KMS-11 (cell line): ENCODE results near the gene STK31.
"Not testable (repeated sequence)": the region's sequence is repeated elsewhere in the genome, so short reads cannot be mapped to it uniquely, and the experiment has no call there.

Source experiments
- H2AFZ ChIP-seq: fragments of 200-600 bp; sonication (generic); 2 replicates; pipeline ENCODE4 v1.6.1; 2016; ENCODE audit warnings: antibody characterized with exemption, mixed run types, low read depth
- H3K27ac ChIP-seq: fragments of 200-600 bp; sonication (generic); 2 replicates; pipeline ENCODE4 v1.6.1; 2016; ENCODE audit warnings: mild to moderate bottlenecking, mixed run types
- H3K27me3 ChIP-seq: fragments of 200-600 bp; sonication (generic); 2 replicates; pipeline ENCODE4 v1.6.1; 2017; ENCODE audit warnings: mild to moderate bottlenecking, low read depth, mixed run types, moderate library complexity; ENCODE audit not compliant: insufficient read depth
- H3K36me3 ChIP-seq: fragments of 200-600 bp; sonication (generic); 2 replicates; pipeline ENCODE4 v1.6.1; 2017; ENCODE audit warnings: mild to moderate bottlenecking, mixed run types; ENCODE audit not compliant: insufficient read depth
- H3K4me1 ChIP-seq: fragments of 200-600 bp; sonication (generic); 2 replicates; pipeline ENCODE4 v1.6.1; 2016; ENCODE audit warnings: mild to moderate bottlenecking, low read depth, mixed run types; ENCODE audit not compliant: poor library complexity, severe bottlenecking
- H3K4me2 ChIP-seq: fragments of 200-600 bp; sonication (generic); 2 replicates; pipeline ENCODE4 v1.7.0; 2016; ENCODE audit warnings: mild to moderate bottlenecking, mixed run types
- H3K4me3 ChIP-seq: fragments of 200-600 bp; sonication (generic); IDR thresholded peaks from 2 replicates; pipeline ENCODE4 v1.6.1; 2017; ENCODE audit warnings: low read depth, low read length, mixed read lengths; ENCODE audit not compliant: insufficient read depth
- H3K79me2 ChIP-seq: fragments of 200-600 bp; sonication (generic); 2 replicates; pipeline ENCODE4 v1.6.1; 2016; ENCODE audit warnings: low read depth, mixed run types; ENCODE audit not compliant: insufficient read depth
- H3K9ac ChIP-seq: fragments of 200-600 bp; sonication (generic); 2 replicates; pipeline ENCODE4 v1.6.1; 2016; ENCODE audit warnings: mild to moderate bottlenecking, mixed run types
- H4K20me1 ChIP-seq: fragments of 200-600 bp; sonication (generic); 2 replicates; pipeline ENCODE4 v1.6.1; 2016; ENCODE audit warnings: mild to moderate bottlenecking, mixed run types; ENCODE audit not compliant: insufficient read depth
- TF ChIP-seq, protein P1 (sequence below): fragments of 200-600 bp; sonication (generic); conservative IDR thresholded peaks from 2 replicates; pipeline ENCODE4 v1.6.1; 2017; ENCODE audit warnings: low read depth, mild to moderate bottlenecking, antibody characterized with exemption, low read length, moderate library complexity, mixed read lengths

The STK31 gene

DNA sequence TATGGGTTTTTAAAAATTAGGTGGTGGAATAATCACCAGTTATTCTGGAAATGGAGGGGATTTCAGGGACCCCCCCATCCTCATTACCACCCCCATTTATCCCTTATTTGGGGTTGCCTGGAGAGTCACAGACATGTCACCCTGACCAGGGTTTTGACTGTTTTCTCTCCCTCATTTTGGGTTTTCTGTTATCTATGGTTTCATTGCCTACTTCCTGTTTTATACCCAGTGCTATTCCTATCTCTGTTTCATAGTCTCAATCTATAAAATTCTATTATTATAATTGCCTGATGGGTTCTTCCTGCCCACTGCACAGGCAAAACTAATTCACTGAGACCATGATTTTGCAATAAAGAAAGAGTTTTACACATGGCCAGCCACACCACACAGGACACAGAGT, 45.9 kb upstream of the STK31 start:
- H3K4me2 ChIP-seq, result no peak overlapping the region

DNA sequence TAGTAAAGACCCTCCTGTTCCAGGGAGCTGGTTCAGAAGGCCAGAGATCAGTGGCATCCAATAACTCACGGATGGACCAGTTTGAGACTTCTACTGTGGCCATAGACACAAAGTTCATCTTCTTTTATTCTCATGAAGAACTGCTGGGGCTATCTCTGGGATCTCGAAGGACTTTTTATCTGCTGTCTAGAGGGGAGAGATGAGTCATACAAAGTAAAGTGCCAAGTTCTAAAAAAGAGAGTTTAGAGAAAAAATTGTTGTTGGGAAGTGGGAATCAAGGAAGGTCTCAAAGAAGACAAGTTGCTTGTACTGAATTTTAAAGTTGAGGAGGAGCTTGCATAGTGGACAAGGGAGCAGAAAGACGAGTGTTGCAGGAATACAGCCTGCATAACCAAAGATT, 38.0 kb upstream of the STK31 start:
- H4K20me1 ChIP-seq, result no peaks in the 10 kb centered on the region
- no peak overlapping the region for H3K27ac ChIP-seq
- H3K36me3 ChIP-seq, result no peaks in the 10 kb centered on the region
- H3K4me2 ChIP-seq, result no peak overlapping the region
- TF ChIP-seq, protein P1, sequence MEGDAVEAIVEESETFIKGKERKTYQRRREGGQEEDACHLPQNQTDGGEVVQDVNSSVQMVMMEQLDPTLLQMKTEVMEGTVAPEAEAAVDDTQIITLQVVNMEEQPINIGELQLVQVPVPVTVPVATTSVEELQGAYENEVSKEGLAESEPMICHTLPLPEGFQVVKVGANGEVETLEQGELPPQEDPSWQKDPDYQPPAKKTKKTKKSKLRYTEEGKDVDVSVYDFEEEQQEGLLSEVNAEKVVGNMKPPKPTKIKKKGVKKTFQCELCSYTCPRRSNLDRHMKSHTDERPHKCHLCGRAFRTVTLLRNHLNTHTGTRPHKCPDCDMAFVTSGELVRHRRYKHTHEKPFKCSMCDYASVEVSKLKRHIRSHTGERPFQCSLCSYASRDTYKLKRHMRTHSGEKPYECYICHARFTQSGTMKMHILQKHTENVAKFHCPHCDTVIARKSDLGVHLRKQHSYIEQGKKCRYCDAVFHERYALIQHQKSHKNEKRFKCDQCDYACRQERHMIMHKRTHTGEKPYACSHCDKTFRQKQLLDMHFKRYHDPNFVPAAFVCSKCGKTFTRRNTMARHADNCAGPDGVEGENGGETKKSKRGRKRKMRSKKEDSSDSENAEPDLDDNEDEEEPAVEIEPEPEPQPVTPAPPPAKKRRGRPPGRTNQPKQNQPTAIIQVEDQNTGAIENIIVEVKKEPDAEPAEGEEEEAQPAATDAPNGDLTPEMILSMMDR, result no peak
- no peak overlapping the region for H3K9ac ChIP-seq
- H3K4me1 ChIP-seq, result no peaks in the 10 kb centered on the region
- no peaks in the 10 kb centered on the region for H3K79me2 ChIP-seq
- no peaks in the 10 kb centered on the region for H3K27me3 ChIP-seq
- no peak overlapping the region for H3K4me3 ChIP-seq
- H2AFZ ChIP-seq, result no peak overlapping the region

More for the DNA sequence above, 45.9 kb upstream of the STK31 start:
- H3K27ac ChIP-seq, result no peak overlapping the region
- no peaks in the 10 kb centered on the region for H4K20me1 ChIP-seq
- no peak overlapping the region for H2AFZ ChIP-seq
- no peaks in the 10 kb centered on the region for H3K36me3 ChIP-seq
- no peak overlapping the region for H3K9ac ChIP-seq
- no peaks in the 10 kb centered on the region for H3K4me1 ChIP-seq
- H3K79me2 ChIP-seq, result no peaks in the 10 kb centered on the region
- TF ChIP-seq, protein P1, result no peak
- H3K4me3 ChIP-seq, result no peak overlapping the region
- H3K27me3 ChIP-seq, result no peaks in the 10 kb centered on the region

DNA sequence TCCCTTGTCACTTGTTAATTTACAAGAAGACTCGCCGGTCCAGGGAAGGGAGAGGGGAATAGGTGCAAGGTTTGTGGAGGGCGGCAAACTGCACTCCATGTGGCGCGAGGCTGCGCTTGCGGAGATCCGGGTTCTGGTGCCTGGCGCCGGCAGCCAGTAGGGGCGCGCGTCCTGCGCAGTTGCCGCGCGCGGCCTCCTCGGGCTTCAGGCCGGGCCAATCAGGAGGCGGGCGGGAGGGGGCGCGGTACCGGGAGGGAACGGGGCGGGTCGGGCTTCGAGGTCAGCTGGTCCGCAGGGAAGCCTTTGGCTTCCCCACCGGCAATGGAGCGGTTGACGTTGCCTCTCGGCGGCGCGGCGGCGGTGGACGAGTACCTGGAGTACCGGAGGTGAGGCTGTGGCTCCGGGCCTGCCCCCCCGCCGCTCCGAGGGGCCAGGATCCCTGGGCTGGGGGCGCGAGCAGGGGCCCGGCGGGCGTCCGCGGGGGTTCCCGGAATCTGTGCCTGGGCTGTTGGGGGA, 30.1 kb upstream of the STK31 start, which contains the start of gene FAM221A:
TSS of gene FAM221A (plus strand) at position 302 of the 516 bp plus-strand sequence. CDS start at position 322, 20 bp downstream.
- Histone ChIP-seq H3K4me2 (no peak within 1 kb of the TSS), H3K27me3 (no peaks in the 10 kb centered on the region), H3K27ac (no peak within 1 kb of the TSS), H4K20me1 (no peaks in the 10 kb centered on the region), H3K9ac (no peak within 1 kb of the TSS), H3K4me1 (no peaks in the 10 kb centered on the region), H2AFZ (no peak within 1 kb of the TSS), H3K36me3 (no peaks in the 10 kb centered on the region), H3K79me2 (no peaks in the 10 kb centered on the region), H3K4me3 (no peak within 1 kb of the TSS)
- TF ChIP-seq, protein P1, result no peak

DNA sequence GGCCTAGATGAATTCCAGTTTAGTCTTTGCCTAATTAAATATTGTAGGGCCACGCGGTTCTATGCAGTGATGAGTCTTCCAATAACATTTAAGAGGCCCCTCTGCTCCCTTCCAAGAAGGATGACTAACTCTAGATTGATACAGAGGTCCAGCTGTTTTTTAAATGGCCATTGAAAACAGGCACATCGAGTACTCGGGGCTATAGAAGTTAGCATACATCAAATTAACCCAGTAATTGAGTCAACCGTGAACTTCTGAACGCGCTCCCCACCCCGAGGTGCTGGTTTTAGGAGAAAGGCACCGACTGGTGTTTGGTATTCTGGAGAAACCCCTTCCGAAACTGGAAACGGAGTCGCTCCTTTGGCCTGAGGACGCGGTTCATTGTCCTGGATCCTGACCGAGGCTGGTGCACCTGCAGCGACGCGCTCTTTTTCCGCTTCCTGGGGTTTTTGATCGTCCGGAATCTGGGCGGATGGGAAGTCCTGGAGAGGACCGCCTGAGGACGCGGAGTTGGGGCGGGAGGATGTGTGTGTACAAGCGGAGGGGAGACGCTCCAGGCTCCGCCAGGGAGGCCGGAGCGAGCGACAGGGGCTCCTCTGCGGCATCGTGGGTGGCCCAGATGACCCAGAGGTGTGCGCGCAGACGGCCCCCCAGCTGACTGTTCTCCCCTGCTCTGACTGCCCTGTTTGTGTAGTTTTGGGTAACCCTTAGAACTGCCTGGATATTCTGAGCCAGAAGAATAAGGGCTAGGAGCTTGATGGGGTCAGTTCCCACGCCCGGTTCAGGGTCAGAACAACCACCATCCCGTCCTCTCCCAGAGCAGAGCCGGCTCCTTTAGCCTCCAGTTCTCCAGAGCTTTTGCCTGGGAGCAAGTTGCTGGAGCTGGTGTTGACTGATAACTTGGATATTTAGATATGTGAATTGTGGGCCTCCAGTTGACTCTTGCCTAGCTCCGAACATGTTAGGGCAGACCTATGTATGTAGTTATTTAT, 29.3 kb upstream of the STK31 start:
- Histone ChIP-seq H3K27me3 (no peaks in the 10 kb centered on the region), H3K79me2 (no peaks in the 10 kb centered on the region), H3K4me2 (no peak overlapping the region), H2AFZ (no peak overlapping the region), H3K36me3 (no peaks in the 10 kb centered on the region), H3K4me3 (no peak overlapping the region), H3K27ac (no peak overlapping the region), H3K9ac (no peak overlapping the region), H3K4me1 (no peaks in the 10 kb centered on the region), H4K20me1 (no peaks in the 10 kb centered on the region)
- TF ChIP-seq, protein P1, result no peak

DNA sequence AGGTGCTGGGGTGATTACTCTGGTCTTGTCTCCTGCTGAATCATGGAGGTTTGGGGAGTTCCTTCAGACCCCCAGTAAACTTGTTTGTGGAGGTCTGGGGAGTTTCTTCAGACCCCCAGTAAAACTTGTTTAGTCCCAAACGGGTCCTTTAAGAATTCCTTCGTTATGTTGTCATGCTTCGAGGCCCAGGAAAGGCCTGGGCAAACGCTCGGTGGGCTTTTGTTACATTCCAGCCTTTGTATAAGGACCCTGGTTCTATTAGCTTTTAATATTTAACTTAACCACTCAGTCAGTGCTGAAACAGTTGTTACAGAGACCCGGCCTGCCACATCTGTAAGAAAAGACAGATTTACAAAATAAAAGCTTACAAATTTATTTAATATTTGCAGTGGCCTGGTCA, 26.0 kb upstream of the STK31 start:
- H3K79me2 ChIP-seq, H3K27ac ChIP-seq, H3K36me3 ChIP-seq, H3K4me3 ChIP-seq, H2AFZ ChIP-seq, H3K27me3 ChIP-seq, H3K9ac ChIP-seq, H3K4me1 ChIP-seq, H3K4me2 ChIP-seq, H4K20me1 ChIP-seq: not testable (repeated sequence)
